Gastroesophageal sphincter (tissue), 4 donors: ENCODE measurements around the gene TOM1L2. TPM values are rescaled to one million over a fixed set of nuclear protein-coding genes. Genes with fewer than 3 reads are reported as not detected.

ENCODE experiments used
- ATAC-seq: fragments of 150-250 bp; one replicate; pipeline ENCODE4 v1.9.1; 2016; ENCODE audit warnings: mild to moderate bottlenecking, moderate library complexity
- H3K27ac ChIP-seq, 4 donors: fragments of 200-600 bp; sonication (generic) in 3 of 4; 1 replicate in 3 of 4; 2 replicates in 1 of 4; pipeline ENCODE4 v1.5.1; 2016 to 2019
- H3K27me3 ChIP-seq: fragments of 200-600 bp; sonication (generic); one replicate; pipeline ENCODE4 v1.5.1; 2019
- H3K36me3 ChIP-seq, 2 donors: fragments of 200-600 bp; sonication (generic); one replicate each; pipeline ENCODE4 v1.5.1; 2019; ENCODE audit warnings: control low read depth in 1 of 2
- H3K4me1 ChIP-seq, 3 donors: fragments of 200-600 bp; sonication (generic); 1 replicate in 2 of 3; 2 replicates in 1 of 3; pipeline ENCODE4 v1.5.1; 2016 to 2019; ENCODE audit warnings: control low read depth in 2 of 3
- H3K4me3 ChIP-seq, 2 donors: fragments of 200-600 bp; sonication (generic); one replicate each; pipeline ENCODE4 v1.5.1; 2019; ENCODE audit warnings: mild to moderate bottlenecking in 1 of 2, moderate library complexity in 1 of 2
- H3K9me3 ChIP-seq, 3 donors: fragments of 200-600 bp; sonication (generic); one replicate each; pipeline ENCODE4 v1.5.1; 2017 to 2019; ENCODE audit warnings: control low read depth in 2 of 3
- CTCF ChIP-seq, 4 experiments: fragments of 200-600 bp in 2 of 4; fragments of 450-650 bp in 2 of 4; sonication (generic) in 1 of 4; IDR thresholded peaks; one replicate each; pipeline ENCODE4 v1.5.1; 2017 to 2019; ENCODE audit warnings: antibody characterized with exemption in 4 of 4, mild to moderate bottlenecking in 2 of 4, moderate library complexity in 2 of 4
- EP300 ChIP-seq: sonication (generic); formaldehyde crosslinking; IDR thresholded peaks from one replicate; pipeline ENCODE4 v1.6.1; 2017; ENCODE audit warnings: antibody characterized with exemption, mild to moderate bottlenecking
- POLR2A ChIP-seq, 2 donors: fragments of 450-650 bp; IDR thresholded peaks; one replicate each; pipeline ENCODE4 v1.6.1; 2017; ENCODE audit warnings: antibody characterized with exemption in 2 of 2, mild to moderate bottlenecking in 2 of 2, moderate library complexity in 1 of 2
- POLR2AphosphoS5 ChIP-seq: sonication (generic); formaldehyde crosslinking; IDR thresholded peaks from one replicate; pipeline ENCODE4 v1.6.1; 2017; ENCODE audit warnings: antibody characterized with exemption
- WGBS, 2 donors: methylation state at CpG; one replicate each; pipeline ENCODE4 v1.1.5; 2018; ENCODE audit warnings: low coverage in 1 of 2; 5-methylcytosine and 5-hydroxymethylcytosine counted together
- total RNA-seq, 4 donors: library from RNA; depleted of rRNA; stranded (reverse); fragments of >200 nt; gene quantifications; one replicate each; pipeline ENCODE4 v1.1.0, GENCODE V29; 2016

Gene TOM1L2
- total RNA-seq, 4 donors from 2014 or later, result 49.6 to 88.9 (median 74.8) TPM

- Histone ChIP-seq H3K9me3 (no peaks in the 10 kb centered on the region), H3K27ac (no peak overlapping the region), H3K36me3 (peaks cover 0 to 15% of the 10 kb centered on the region in 2 donors), H3K27me3 (no peaks in the 10 kb centered on the region), H3K4me1 (peaks cover 0 to 47% (median 10%) of the 10 kb centered on the region in 3 donors), H3K4me3 (no peak overlapping the region)
- ATAC-seq, result no peak
- WGBS, 2 donors, result 54 to 75% methylated on average over 4 to 6 of the region's 10 CpGs
- TF ChIP-seq CTCF (IDR thresholded peaks at IDR 0.05) (no peak), EP300 (no peak), POLR2AphosphoS5 (no peak)
Measured at GRCh38 chr17:17911001-17911613, 61.1 kb downstream of the TOM1L2 start.

GRCh38 chr17:17910060-17910459 lies 62.1 kb downstream of the TOM1L2 start:
- Histone ChIP-seq H3K4me1 (peaks cover 0 to 47% (median 10%) of the 10 kb centered on the region in 3 donors), H3K27me3 (no peaks in the 10 kb centered on the region), H3K9me3 (no peaks in the 10 kb centered on the region), H3K27ac (no peak overlapping the region), H3K36me3 (peaks cover 0 to 23% of the 10 kb centered on the region in 2 donors), H3K4me3 (no peak overlapping the region)
- 72 to 81% methylated on average over 4 of the region's 4 CpGs for WGBS, 2 donors
- TF ChIP-seq POLR2AphosphoS5, result no peak
- no peak for TF ChIP-seq POLR2A (IDR thresholded peaks at IDR 0.05)
- no peak for TF ChIP-seq CTCF (IDR thresholded peaks at IDR 0.05)
- no peak for TF ChIP-seq EP300
- no peak for ATAC-seq

- no peak overlapping the region for H3K27ac ChIP-seq
- H3K4me1 ChIP-seq, result peaks cover 0 to 40% (median 5%) of the 10 kb centered on the region in 3 donors
- H3K4me3 ChIP-seq, result no peak overlapping the region
- no peaks in the 10 kb centered on the region for H3K27me3 ChIP-seq
- H3K9me3 ChIP-seq, result no peaks in the 10 kb centered on the region
- no peak for ATAC-seq
- H3K36me3 ChIP-seq, result peaks cover 0 to 29% of the 10 kb centered on the region in 2 donors
- 100% methylated on average over 3 of the region's 5 CpGs; no CpG with 5 or more reads in 1 of the 2 donors for WGBS, 2 donors
- no peak for TF ChIP-seq EP300
- no peak for TF ChIP-seq POLR2AphosphoS5
- no peak for TF ChIP-seq CTCF (IDR thresholded peaks at IDR 0.05)
- no peak for TF ChIP-seq POLR2A (IDR thresholded peaks at IDR 0.05)
Measured at GRCh38 chr17:17909078-17909477, 63.1 kb downstream of the TOM1L2 start.

- Histone ChIP-seq H3K27ac (no peak overlapping the region), H3K36me3 (peaks cover 0 to 29% of the 10 kb centered on the region in 2 donors), H3K27me3 (no peaks in the 10 kb centered on the region), H3K9me3 (no peaks in the 10 kb centered on the region), H3K4me1 (peaks cover 0 to 39% (median 0%) of the 10 kb centered on the region in 3 donors), H3K4me3 (no peak overlapping the region)
- 78 to 82% methylated on average over 2 to 4 of the region's 4 CpGs for WGBS, 2 donors
- TF ChIP-seq POLR2AphosphoS5 (no peak), EP300 (no peak), POLR2A (IDR thresholded peaks at IDR 0.05) (no peak), CTCF (IDR thresholded peaks at IDR 0.05) (no peak)
- no peak for ATAC-seq
Measured at GRCh38 chr17:17907469-17907868, 64.7 kb downstream of the TOM1L2 start.
